GM21423 (cell line): ENCODE measurements around the gene SUCNR1.

Experiments
- ATAC-seq: cut with Tn5 transposase; IDR thresholded peaks from one replicate; pipeline ENCODE4 v1.9.1; 2021; ENCODE audit warnings: mild to moderate bottlenecking, moderate library complexity; ENCODE audit not compliant: unreplicated experiment

SUCNR1 gene

GRCh38 chr3:151933234-151933853, 59.9 kb downstream of the SUCNR1 start:
- no peak for ATAC-seq
